NT2/D1 (cell line): ENCODE data around the gene ROGDI.

Experiments
- DNase-seq: peaks from one replicate; pipeline ENCODE4 v3.0.0-alpha.2; 2011; ENCODE audit warnings: low read depth, low spot score
- H3K27me3 ChIP-seq: 2 replicates; pipeline ENCODE4 v1.6.0; 2011; ENCODE audit warnings: mild to moderate bottlenecking; ENCODE audit not compliant: insufficient read length, insufficient read depth
- H3K36me3 ChIP-seq: 2 replicates; pipeline ENCODE4 v1.6.1; 2011; ENCODE audit warnings: mild to moderate bottlenecking, low read length, mixed read lengths; ENCODE audit not compliant: insufficient read depth, insufficient read length
- H3K4me1 ChIP-seq: 2 replicates; pipeline ENCODE4 v1.5.1; 2011; ENCODE audit not compliant: insufficient read depth, insufficient read length
- H3K4me3 ChIP-seq: 2 replicates; pipeline ENCODE4 v1.5.1; 2011; ENCODE audit warnings: low read depth; ENCODE audit not compliant: insufficient read length
- H3K9ac ChIP-seq: 2 replicates; pipeline ENCODE4 v1.6.0; 2011; ENCODE audit warnings: low read depth; ENCODE audit not compliant: insufficient read length
- H3K9me3 ChIP-seq: 2 replicates; pipeline ENCODE4 v1.5.1; 2011; ENCODE audit warnings: mild to moderate bottlenecking, low read length; ENCODE audit not compliant: insufficient read depth
- SUZ12 ChIP-seq: IDR thresholded peaks from 2 replicates; pipeline ENCODE4 v1.6.1; 2011; ENCODE audit not compliant: insufficient read length, insufficient read depth; ENCODE audit errors: extremely low read depth
- YY1 ChIP-seq: IDR thresholded peaks from 2 replicates; pipeline ENCODE4 v1.6.1; 2011; ENCODE audit not compliant: insufficient read length, insufficient read depth
- ZNF274 ChIP-seq: IDR thresholded peaks from 2 replicates; pipeline ENCODE4 v1.6.1; 2011; ENCODE audit warnings: mild to moderate bottlenecking, low read depth, low read length

ROGDI gene

DNA sequence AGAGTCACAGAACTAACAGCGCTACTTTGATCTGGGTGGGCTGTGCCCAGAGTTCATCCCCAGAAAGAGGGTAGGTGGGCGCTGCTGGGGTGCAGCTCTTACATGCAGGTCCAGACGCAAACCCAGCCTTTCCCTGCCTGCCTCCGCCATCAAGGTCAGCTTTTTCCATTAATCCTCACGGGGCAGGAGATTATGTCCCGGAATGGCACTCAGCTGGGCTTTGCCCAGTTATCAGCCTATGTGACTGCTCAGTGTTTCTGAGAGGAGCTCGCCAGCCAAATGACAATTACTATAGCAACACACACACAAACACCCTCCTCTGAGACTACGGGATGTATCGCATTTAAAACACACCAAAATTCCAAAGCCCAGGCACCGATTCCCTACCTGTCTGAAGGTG is 24.5 kb upstream of the ROGDI start:
- Histone ChIP-seq H3K4me1 (no peaks in the 10 kb centered on the region), H3K4me3 (no peak overlapping the region), H3K36me3 (peaks cover 89% of the 10 kb centered on the region), H3K9ac (no peak overlapping the region), H3K9me3 (no peaks in the 10 kb centered on the region), H3K27me3 (no peaks in the 10 kb centered on the region)
- TF ChIP-seq SUZ12 (no peak), YY1 (no peak), ZNF274 (no peak)
- no peak for DNase-seq

DNA sequence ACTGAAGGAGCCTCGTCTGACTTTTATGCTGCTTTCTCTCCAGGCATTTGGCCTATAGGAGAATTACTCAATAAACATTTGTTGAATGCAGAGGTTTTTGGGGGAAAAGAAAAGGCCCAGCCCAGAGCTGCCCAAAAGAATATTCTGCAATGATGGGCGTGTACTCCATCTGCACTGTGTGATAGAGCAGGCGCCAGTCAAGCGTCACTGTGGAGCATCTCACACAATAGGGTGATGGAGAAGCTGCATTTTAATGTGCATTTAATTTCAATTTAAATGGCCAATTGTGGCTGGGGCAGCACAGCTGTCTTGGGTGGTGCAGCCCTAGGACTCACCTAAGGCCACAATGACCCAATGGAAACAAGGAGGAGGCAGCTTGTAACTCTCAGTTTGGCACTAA is 24.1 kb upstream of the ROGDI start:
- no peak for TF ChIP-seq ZNF274
- TF ChIP-seq YY1, result no peak
- TF ChIP-seq SUZ12, result no peak

DNA sequence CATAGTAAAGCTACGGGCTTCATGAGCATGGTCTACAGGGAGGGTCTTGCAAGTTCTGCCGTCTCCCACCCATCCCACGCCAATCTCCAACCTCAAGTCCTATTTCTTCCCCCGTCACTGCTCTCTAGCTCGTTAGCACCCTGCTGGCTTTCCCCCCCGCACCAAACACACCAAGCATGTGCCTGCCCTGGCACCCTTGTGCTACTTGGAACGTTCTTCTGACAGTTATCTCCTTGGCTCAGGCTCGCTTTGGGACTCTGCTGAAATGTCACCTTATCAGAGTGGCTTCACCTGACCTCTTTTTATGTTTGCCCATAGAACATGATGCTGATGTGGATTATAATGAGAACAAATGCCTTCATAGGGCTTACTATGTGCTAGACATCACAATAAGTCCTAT is 22.8 kb upstream of the ROGDI start:
- Histone ChIP-seq H3K4me1 (no peaks in the 10 kb centered on the region), H3K4me3 (no peak overlapping the region), H3K36me3 (peaks cover 89% of the 10 kb centered on the region), H3K9ac (no peak overlapping the region), H3K9me3 (no peaks in the 10 kb centered on the region), H3K27me3 (no peaks in the 10 kb centered on the region)
- DNase-seq, result no peak
- no peak for TF ChIP-seq YY1

More for the DNA sequence above, 24.1 kb upstream of the ROGDI start:
- no peak overlapping the region for H3K4me3 ChIP-seq
- peaks cover 89% of the 10 kb centered on the region for H3K36me3 ChIP-seq
- no peak overlapping the region for H3K9ac ChIP-seq
- DNase-seq, result no peak
- H3K9me3 ChIP-seq, result no peaks in the 10 kb centered on the region
- H3K27me3 ChIP-seq, result no peaks in the 10 kb centered on the region
- H3K4me1 ChIP-seq, result no peaks in the 10 kb centered on the region

DNA sequence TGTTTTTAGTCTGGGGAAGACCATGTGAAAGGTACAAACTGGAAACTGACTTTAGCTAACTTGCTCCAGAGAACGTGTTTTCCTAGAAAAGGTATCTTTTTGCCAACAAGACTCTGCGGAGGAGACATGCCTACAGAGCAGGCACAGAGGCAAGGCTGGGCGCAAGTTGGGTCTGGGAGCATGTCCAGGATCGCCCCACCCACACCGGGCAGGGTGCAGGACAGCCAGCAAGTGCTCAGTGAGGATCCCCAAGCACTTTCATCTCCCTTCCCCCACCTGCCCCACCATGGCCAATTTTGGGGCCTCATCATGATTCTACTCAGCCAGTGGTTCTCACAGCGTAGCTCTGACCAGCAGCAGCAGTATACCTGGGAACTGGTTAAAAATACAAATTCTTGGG is 18.2 kb upstream of the ROGDI start:
- Histone ChIP-seq H3K4me1 (no peaks in the 10 kb centered on the region), H3K9ac (no peak overlapping the region), H3K27me3 (no peaks in the 10 kb centered on the region), H3K9me3 (no peaks in the 10 kb centered on the region), H3K4me3 (no peak overlapping the region), H3K36me3 (peaks cover 86% of the 10 kb centered on the region)
- TF ChIP-seq YY1, result no peak
- no peak for TF ChIP-seq SUZ12
- TF ChIP-seq ZNF274, result no peak
- no peak for DNase-seq

DNA sequence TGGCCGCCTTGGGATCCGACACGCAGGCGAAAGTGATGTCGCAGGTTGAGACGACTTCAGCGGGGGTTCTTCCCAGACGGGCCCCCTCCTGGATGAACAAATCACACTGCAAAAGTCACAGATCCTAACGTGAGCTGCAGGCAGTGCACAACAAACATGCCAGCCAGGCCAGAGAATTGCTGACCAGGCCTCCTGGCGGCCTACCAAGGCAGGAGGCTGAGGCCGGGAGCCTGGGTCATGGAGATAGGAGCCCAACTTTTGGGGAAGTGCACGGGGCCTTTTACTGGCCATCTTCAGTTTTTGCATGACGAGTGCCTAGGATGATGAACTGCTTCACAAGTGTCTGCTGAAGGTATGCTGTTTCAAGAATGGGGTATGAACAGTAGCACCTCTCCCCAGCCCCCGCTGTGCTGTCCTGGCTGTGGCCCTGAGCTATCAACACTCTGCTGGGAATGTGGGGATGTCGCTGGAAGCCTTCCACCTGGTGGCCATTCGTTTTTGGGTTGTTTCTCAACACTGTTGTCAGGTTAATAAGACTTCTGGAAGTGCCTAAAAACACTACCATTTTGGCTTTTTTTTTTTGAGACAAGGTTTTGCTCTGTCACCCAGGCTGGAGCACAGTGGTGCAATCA is 12.2 kb upstream of the ROGDI start:
- Histone ChIP-seq H3K36me3 (peaks cover 83% of the 10 kb centered on the region), H3K9me3 (no peaks in the 10 kb centered on the region), H3K4me1 (peaks cover 8% of the 10 kb centered on the region), H3K9ac (no peak overlapping the region), H3K4me3 (no peak overlapping the region), H3K27me3 (no peaks in the 10 kb centered on the region)
- TF ChIP-seq ZNF274 (no peak), YY1 (no peak), SUZ12 (no peak)
- DNase-seq, result no peak

DNA sequence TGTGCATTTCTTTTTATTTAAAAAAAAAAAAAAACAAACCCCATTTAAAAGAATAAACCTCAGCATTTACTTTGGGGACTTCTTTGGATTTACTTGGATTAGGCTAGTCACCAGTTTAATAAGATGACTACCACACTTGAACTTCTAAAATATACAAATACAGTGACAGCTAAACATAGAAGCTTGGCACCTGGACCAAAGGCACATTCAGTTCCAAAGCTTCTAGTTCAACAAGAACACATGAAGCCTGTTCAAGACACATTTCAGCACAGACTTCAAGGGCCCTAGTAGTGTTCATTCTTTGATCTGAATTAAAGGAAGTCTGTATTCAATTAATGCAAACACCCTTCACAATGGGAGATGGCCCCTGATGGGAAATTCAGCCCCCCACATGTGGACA is 11.6 kb upstream of the ROGDI start:
- no peak for DNase-seq
- H3K4me3 ChIP-seq, result no peak overlapping the region
- H3K27me3 ChIP-seq, result no peaks in the 10 kb centered on the region
- no peaks in the 10 kb centered on the region for H3K9me3 ChIP-seq
- H3K9ac ChIP-seq, result no peak overlapping the region
- H3K36me3 ChIP-seq, result peaks cover 82% of the 10 kb centered on the region
- TF ChIP-seq SUZ12, result no peak
- TF ChIP-seq YY1, result no peak
- no peak for TF ChIP-seq ZNF274
- H3K4me1 ChIP-seq, result peaks cover 8% of the 10 kb centered on the region

DNA sequence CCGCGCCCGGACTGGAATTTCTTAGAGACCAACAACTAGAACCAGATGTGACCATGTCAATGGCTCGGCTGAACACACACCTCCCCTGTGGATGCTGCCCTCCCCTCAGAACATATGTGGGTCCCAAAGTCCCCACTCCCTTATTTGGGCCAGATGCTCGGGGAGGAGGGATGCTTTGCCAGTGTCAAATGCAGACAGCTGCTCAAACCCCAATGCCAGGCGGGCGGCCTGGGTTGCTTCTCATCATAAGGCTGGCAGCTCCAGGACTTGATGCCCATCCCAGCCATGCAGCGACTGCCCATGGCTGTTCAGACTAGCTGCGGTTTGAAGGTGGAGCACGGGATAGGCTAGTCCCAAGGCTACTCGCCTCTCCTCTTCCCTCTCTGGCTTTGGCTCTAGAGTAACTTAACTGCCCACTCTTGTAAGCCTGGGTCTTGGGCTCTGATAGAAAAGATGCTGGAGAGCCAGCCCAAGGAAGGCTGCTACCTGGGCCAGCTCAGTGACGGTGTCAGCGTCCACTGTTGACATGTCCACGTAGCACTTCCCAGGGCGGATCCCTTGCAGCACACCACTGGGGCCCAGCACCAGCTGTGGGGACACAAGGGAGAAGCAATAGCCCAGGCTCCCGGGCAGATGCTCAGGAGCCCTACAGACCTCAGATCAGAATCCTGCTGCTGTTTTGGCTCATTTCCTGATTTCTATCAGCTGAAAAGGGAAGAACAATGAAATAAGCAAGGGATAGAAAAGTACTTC is 11.0 kb upstream of the ROGDI start:
- Histone ChIP-seq H3K4me1 (peaks cover 8% of the 10 kb centered on the region), H3K27me3 (no peaks in the 10 kb centered on the region), H3K4me3 (no peak overlapping the region), H3K9me3 (no peaks in the 10 kb centered on the region), H3K9ac (no peak overlapping the region), H3K36me3 (peaks cover 82% of the 10 kb centered on the region)
- DNase-seq, result no peak
- TF ChIP-seq SUZ12 (no peak), ZNF274 (no peak), YY1 (no peak)
